HepG2 (cell line): Measurements from ENCODE around the gene ADGRG4.

ENCODE experiments used
- SMAD1 ChIP-seq: sonication (generic); formaldehyde crosslinking; IDR thresholded peaks from 2 replicates; pipeline ENCODE4 v1.4.0; 2020; ENCODE audit warnings: missing genetic modification reagents, low read depth, mild to moderate bottlenecking, borderline replicate concordance
- ZNF766 ChIP-seq: sonication (generic); formaldehyde crosslinking; IDR thresholded peaks from 2 replicates; pipeline ENCODE4 v1.5.0; 2020; ENCODE audit warnings: missing genetic modification reagents, borderline replicate concordance
- TF ChIP-seq, protein P1 (sequence below): IDR thresholded peaks from 2 replicates; pipeline ENCODE4 v1.6.1; 2012; ENCODE audit warnings: inconsistent platforms

- TF ChIP-seq ZNF766 (CRISPR knock-in tag) (no peak), SMAD1 (CRISPR knock-in tag) (no peak)
- TF ChIP-seq, protein P1, sequence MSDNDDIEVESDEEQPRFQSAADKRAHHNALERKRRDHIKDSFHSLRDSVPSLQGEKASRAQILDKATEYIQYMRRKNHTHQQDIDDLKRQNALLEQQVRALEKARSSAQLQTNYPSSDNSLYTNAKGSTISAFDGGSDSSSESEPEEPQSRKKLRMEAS, result no peak
These were observed 130.9 kb downstream of the ADGRG4 start for GRCh38 chrX:136431625-136432024.
